HG03045 (cell line): ENCODE measurements around the gene SORCS3.

Experiments
- ATAC-seq: cut with Tn5 transposase; IDR thresholded peaks from one replicate; pipeline ENCODE4 v1.9.1; 2021; ENCODE audit warnings: mild to moderate bottlenecking, moderate library complexity; ENCODE audit not compliant: unreplicated experiment

SORCS3 gene

DNA sequence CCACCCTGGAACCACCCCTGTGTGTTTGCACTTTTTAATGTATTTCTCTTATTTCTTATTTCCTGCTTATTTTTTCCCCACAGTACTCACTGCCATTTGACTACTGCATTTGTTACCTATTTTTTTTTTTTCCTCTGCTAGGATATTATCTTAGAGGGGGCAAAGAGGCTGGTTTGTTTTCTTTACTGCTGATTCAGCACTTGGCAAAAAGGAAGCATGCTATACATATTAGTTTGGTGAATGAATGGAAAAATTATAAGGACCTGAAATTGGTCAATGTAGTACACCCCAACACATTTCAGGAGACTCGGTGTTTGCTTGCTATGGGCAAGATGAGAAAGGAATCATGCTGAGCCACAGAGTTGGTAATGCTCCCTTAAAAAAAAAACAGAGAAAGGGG is 193.5 kb downstream of the SORCS3 start:
- no peak for ATAC-seq

DNA sequence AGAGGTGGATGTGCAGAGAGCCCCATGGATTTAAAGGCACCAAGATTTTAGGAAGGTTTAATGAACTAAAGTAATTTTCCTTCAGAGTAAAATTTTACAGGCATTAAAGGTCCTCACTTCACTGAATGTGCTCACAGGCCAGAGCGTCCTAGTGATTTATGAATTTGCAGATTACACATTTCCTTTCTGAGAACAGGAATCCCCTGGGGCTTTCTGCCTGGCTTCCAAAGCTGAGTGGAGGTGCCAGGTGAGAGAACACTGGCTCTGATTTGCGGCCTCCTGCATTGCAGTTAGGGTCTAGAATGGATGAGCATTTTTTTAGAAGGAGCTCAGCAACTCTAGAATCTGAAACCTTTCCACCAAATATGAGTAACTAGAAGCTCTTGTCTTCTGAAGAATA is 194.3 kb downstream of the SORCS3 start:
- no peak for ATAC-seq

DNA sequence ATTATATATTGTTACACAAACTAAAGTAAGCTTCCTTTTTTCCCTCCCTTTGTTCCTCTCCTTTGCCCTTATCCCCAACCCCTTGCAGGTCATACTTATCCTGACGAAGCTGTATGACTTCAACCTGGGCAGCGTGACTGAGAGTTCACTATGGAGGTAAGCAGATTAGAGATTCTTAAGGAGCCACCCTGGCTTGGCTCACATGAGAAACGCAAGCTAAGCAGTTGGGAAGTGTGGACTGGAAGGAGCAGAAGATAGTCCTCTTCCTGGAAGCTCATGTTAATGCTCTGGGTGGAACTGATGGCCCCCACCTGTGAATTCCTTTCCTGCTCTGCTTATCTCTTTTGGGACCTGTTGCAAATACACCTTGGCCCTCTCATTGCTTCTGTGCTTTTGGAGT is 201.6 kb downstream of the SORCS3 start:
- ATAC-seq, result no peak

DNA sequence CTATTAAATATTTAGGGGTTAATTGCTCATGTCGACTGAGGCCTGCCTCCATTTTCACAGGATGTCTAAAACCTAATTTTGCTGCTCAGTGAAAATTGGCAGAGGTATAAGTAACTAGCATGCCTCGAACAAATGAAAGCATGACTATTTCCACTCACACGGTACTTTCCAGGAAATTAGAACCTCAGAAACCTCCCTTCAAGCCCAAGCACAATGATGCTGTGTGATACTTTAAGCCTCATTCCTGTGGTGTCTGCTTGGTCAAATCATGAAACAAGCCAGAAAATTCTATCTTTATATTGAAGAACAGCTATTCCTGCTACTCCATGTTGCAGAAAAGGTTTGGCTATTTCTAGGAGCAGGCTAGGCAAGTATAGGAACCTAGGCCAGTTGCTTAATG is 203.0 kb downstream of the SORCS3 start:
- no peak for ATAC-seq

DNA sequence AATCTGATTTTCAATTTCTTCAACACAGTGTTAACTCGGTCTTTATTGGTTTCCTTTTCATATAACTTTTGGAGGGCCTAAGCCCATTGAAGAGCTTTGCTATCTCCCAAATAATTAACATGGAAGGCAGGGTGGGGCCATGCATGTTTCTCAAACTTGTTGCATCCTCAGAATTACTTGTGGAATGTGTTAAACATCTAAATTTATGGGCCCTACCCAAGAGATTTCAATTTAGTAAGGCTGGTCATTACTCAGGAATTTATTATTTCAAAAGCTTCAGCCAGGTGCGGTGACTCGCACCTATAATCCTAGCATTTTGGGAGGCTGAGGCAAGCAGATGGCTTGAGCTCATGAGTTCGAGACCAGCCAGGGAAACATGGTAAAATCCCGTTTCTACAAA is 208.9 kb downstream of the SORCS3 start:
- no peak for ATAC-seq

DNA sequence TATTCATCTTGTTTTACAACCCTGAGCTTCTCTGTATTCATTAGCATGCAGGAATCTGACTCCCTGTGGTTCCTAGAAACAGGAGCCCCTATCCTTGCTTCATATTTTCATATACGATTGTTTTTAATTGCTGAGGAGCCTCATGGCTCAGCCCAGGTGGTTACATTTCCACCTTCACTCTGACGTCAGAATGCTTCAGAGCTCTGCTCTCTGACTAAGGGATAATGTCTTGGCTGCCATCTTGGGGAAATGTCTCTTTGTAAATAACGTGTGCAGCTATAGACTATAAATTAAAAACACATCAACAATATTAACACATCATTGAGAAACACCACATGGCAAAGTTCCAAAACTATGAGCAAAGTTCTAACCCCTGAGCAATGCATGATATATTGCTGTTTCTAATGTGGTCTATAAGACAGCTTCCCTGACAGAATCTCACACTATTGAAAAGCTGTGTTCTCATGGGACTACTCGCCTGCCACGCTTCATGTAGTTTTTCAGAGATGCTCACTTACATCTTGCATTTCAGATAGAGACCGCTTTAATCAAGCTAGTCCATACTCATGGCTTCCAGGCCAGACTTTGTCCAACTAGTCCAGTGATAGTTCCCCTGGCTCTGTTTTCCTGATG is 227.0 kb downstream of the SORCS3 start:
- ATAC-seq, result no peak

DNA sequence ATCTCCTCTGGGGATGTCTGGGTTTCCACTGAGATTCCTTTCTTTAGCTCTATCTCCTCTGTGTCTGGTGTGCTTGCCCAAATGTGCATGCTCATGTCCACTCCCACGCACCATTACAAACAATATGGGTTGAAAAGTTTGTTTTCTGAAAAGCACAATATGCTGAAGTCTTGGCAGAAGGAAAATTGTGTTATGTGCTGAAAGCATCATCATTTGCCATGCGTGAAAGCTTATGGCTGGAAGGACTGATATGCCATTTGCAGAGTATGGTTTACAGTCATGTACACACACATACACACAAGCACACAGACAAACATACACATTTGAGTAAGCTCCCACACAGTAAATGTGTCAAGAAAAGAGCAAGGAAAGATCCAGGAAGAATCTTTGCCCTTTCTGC is 231.6 kb downstream of the SORCS3 start:
- no peak for ATAC-seq

DNA sequence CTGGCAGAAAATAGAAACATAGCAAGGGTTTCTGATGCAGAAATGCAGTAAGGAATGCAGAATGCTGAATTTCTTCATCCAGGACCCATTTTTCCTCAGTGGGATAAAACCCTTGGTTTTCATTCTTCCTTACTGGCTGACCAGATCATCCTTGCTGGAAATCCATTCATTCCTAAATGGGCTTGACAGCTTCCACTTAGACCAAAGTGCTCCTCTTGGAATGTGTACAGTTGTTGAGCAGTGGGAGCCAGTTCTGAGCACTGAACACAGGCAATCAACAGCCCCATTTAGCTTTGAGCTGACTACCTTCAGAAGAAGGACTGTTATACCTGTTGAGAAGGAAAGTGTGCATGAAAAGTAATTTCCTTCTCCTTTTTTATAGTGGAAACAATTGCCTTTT is 232.1 kb downstream of the SORCS3 start:
- ATAC-seq, result no peak

DNA sequence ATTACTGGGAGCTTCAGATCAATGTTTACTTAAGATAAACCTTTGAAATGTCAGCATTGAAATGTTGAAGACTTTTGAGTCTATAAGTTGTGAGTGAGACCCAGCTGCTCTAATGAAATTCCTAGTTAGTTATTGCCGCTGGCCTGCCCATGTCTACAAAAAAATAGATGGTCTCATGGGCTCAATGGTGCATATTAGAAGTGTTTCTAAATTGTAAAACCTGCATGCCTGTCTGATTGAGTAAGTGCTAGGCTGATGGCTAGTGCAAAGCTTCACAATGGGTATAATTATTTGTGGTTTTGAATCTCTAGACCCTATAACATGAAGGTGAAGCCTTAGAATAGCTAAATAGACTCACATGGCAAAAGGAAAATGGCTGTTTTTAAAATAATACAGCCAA is 234.5 kb downstream of the SORCS3 start:
- no peak for ATAC-seq

DNA sequence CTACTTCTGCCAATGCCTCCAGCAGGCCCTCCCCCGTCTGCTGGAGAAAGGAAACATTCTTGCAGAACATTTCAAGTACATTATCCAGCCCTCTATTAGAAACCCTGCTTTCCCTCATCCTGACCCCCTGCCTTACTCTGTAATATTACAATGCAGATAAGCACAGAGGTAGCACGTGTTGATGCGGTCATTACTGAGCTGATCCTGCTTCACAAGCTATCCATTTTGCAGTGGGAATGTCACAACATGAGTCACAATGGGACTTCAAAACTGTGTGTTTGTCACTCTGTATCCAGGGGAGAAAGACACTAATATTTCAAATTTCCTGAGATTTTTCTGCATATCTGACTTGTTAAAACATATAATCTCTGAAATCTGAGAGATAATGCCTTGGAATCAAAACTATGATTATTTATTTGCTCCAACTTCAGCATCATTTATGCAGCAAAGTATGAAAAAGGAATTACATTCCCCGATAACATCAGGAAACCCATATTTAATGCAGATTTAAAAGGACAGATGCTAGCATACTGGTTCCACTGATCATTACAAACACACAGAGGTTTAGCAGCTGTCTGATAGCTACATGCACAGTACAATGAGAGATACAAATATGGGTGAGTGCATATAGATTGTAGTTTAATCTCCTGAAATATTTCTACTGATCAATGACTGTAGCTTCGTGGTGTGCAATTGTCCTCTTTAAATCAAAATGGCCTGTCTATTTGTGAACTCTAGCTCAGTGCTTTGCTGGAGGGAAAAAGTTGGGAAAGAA is 239.7 kb downstream of the SORCS3 start:
- ATAC-seq, result no peak

DNA sequence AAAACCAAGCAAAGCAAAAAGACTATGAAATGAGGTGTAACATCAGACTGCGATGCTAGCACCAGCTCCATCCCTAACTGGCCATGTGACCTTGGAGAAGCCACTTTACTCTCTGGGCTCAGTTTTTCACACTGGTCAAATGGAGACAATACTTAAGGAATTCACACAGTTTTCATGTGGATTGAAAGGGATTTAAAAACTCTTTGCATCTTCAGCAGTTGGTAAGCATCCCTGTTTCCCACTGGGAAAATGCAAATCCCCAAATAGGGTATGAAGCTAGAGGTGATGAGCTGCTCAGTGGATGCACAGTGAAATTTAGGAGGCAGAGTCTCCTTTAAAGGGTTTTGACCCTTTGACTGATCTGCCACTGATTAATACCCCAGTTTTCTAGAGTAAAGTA is 240.7 kb downstream of the SORCS3 start:
- ATAC-seq, result no peak

DNA sequence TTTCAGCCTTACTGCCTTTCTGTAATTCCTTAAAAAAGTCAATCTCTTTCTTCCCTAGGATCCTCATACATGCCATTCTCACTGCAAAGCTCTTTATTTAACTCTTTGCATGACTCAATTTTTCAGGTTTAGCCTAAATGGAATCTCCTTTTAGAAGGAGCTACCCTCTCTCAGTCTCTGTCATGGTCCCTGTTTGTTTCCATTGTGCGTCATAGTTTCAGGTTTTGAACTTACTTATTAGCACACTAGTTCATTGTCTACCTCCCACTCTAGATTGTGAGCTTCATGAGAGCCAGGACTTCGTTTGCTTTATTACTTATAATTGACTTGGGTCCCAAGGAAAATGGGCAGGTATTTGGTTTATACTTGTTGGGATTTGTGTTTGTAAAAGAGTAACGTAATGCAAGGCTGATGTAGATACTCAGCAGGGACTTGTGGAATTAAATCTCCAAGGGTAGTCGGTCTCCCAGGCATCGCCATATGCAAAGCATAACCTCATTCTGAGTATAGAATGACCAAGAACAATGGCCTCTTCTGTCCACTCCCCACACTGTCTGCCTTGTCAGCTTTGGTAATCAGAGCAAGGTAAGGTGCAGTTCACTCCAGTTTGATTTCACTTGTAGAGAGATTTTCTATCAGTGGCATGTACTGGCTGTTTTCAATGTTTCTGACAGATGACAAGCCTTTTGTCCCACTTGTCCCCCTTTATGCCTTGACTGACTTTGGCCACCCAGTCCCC is 252.0 kb downstream of the SORCS3 start:
- ATAC-seq, result no peak

DNA sequence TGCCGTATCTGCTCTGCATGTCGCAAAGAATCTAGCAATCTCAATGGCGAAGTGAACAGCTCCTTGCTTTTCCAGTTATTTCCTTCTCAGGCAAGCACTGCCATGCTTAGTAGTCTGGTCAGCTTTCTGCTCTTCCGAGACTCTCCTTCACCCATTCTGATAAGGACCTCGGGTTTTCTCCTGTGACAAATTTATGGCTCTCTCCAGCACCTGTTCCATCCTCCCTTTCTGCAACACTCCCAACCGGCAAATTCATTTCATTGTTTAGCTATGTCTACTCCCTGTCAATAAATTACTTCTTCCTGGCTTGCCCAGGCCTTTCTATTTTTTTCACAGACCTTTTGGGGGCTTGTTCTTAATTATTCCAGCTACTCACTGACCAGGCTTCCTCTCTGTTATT is 252.6 kb downstream of the SORCS3 start:
- no peak for ATAC-seq

DNA sequence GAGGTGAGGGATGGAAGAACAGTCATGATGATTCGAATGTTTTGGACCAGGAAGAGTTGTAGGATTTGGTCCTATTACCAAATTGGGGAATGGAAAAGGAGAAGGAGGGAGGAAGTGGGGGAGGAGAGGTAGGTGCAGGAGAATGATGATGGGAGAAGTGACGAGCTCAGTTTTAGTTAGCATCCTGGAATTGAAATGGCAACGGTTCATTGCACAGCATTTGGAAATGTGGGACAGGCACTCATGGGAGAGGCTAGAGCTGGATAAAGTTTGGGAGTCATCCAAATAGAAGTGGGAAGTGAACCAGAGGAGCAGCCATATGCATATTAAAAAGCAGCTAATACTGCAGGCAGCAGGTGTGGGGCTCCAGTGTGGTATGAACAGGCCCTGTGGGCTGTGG is 253.6 kb downstream of the SORCS3 start:
- no peak for ATAC-seq

DNA sequence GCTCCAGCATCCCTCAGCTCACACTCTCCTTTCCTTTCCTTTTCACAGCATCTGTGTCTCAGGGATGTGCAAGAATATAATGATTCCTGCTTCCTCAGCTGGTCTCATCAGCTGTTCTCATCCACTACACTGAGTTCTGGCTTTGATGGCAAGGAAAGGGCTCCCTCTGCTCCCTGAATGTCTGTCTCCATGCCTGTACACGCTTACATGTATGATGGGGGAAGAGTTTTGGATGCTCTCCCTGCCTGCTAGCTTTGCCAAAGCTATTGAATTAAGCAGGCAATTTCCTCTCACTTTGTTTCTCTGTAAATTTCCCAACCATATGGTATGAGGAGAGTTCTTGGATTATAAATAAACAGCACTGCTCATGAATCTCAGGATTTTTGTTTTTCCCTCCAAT is 254.5 kb downstream of the SORCS3 start:
- no peak for ATAC-seq

DNA sequence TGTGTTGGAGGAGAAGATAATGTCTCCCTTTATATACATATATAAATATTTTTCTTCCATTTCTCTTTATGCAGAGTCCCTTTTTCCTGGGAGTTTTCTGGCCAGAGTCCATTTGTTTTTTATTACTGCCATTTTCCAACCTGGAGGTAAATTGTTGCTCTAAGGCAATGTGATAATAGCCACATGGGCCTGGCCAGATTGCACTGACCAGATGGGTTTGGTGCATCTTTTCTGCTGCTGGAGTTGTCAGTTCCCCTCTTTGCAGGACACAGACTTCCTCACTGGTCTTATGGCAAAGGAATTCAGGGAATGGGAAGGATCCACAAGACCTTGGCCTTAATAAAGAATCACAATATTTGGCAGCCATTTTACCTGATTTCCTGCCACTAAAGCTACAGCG is 254.9 kb downstream of the SORCS3 start:
- ATAC-seq, result no peak

DNA sequence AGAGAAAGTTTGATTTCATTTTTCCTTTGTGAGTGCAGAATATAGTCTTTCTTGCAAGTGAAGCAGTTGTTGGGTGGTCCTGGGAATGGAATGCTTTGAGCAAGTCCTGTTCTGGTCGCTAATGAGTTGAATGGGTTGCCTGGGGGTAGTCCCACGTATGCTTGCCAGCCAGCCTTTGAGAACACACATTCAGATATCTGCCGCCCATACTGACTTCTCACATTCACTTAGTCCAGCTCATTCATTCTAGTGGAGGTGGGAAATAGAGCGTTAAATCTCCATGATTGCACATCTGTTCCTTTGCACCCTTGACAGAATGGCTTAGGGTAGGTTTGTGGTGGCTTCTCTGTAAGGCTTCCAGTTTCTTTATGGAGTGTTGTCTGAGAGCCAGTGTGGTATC is 256.6 kb downstream of the SORCS3 start:
- no peak for ATAC-seq

DNA sequence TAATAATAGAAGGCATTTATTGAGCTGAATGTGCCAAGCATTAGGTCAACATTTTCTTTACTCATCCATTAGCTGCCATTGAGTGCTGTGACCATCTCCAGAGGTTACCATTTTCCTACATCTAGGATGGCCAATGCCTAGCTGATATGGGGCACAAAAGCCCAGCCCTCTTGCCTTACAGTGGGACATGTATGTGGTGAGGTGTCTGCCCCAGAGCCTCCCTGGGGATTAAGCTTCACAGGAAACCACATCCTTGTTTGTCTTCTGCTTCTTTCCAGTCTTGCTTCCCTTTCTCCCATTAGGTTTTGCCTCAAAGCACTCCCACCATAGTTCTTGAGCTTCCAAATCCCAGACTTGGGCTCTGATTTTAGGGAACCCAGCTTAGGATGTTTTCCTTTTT is 258.7 kb downstream of the SORCS3 start:
- no peak for ATAC-seq

DNA sequence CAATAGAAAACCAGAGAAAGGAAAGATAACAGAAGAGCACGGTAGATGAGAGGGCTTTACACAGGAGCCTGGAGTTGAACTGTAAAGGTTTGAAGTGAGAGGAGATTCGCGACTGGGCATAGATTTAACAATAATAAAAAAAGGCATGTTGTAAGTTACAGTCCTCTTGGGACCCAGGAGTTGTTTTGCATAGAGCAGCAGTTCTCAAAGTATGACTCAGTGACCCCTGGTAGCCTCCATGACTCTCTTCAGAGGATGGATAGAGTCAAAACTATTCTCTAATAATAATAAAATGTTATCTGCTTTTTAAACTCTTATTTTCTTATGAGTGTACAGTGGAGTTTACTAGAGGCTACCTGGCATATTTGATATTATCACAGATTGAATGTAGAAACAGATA is 262.3 kb downstream of the SORCS3 start:
- ATAC-seq, result no peak

DNA sequence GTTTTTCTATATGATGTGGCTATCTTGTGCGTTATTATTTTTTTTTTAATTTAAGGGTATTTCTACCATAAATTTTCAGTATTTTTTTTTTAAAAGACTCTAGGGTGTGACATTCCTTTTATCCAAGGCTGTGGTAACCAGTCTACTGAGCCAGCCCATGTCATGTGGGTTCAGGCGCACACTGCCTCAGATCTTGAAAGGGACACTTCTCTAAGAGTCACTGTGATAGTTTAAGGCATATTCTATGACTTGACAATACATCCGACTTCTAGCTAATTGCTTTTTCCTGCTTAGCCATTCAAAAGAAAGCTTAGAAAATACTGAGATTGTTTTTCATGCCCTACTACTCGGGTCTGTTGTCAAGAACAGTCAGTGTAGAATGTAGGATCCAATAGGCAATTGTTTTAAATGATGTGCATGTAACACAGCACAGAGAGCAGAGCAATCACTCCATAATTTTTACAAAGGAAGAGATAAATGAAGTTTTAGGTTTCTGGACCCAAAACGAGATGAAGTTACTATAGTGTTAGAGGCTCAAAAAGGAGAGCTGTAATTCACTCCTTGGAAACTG is 263.7 kb downstream of the SORCS3 start:
- no peak for ATAC-seq

DNA sequence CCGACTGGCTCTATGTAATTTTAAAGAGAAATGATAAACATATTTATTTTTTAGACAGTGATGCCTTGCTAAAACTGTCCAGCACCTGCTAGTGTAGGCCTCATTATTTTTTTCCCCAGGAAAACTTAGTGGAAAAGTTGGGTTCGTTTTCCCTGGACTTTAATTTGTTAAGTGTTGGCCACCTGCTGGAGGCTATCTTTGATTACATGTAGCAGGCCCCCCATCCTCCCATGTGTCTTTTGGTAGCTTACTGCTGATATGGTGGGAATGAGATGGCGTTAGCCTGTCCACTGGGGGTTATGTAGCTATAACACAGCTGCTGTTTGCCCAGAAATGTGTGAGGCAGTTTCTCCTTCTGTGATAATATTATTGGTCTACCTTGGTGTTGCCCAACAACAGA is 265.0 kb downstream of the SORCS3 start:
- ATAC-seq, result no peak

DNA sequence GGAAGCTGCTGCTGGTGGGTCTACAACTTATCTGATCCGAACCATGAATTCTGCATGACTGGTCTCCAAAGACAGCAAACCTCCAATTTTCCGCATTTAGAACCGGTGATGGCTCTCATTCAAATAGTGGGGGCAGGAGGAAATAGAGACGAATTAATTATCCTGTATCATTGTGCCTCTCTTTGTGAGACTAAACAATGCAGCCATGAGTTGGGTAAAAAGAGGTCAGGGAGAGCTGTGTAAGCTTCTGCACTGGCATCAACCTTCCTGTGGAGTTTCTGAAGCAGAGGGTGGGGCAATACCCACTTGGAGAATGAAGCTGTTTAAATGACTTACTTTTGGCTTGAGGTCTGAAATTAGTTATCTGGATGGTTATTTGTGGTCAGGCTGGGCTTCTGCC is 266.4 kb downstream of the SORCS3 start:
- no peak for ATAC-seq
